ENCODE results near the gene PTGDS.

The PTGDS gene

DNA sequence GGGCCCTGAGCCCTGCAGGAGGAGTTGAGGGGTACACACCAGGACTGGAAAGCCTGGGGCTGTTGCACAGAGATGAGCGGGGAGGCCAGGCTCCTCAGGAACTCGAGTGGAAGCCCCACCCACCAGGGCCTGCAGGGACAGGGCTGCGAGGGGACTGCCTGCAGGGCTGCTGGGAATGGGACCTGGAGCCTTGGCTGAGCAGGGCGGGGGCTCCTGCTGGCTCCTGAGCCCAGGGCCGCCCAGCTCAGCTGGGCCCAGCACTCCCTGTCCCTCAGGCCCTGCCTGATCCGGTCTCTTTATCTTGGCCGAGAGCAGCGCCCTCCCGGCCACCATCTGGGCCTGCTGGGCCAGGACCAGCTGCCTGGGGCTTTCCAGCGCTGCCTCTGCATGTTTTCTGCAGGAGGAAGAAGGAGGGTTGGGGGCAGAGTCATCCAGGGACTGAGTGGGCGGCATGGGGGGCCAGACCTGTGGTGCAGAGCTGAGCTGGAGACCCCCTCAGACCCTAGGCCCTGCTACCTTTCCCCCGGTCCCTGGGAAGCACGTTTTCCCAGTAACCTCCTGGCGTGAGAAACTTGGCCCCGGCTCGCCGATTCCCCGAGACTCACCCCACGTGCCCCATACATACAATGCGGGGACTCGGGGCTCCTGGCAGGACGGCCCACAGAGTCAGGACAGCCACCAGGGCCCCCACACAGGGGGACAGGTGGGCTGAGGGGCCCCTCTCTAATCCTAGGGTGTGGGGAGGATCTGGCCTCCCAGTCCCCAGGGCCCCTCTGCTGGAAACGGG, 15.8 kb upstream of the PTGDS start:
- H3K4me3 ChIP-seq (ENCODE audit: low read depth, low read length) = no peak overlapping the region
- TF ChIP-seq, protein P1, sequence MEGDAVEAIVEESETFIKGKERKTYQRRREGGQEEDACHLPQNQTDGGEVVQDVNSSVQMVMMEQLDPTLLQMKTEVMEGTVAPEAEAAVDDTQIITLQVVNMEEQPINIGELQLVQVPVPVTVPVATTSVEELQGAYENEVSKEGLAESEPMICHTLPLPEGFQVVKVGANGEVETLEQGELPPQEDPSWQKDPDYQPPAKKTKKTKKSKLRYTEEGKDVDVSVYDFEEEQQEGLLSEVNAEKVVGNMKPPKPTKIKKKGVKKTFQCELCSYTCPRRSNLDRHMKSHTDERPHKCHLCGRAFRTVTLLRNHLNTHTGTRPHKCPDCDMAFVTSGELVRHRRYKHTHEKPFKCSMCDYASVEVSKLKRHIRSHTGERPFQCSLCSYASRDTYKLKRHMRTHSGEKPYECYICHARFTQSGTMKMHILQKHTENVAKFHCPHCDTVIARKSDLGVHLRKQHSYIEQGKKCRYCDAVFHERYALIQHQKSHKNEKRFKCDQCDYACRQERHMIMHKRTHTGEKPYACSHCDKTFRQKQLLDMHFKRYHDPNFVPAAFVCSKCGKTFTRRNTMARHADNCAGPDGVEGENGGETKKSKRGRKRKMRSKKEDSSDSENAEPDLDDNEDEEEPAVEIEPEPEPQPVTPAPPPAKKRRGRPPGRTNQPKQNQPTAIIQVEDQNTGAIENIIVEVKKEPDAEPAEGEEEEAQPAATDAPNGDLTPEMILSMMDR (IDR thresholded peaks at IDR 0.05; ENCODE audit: low read depth, low read length) = no peak

DNA sequence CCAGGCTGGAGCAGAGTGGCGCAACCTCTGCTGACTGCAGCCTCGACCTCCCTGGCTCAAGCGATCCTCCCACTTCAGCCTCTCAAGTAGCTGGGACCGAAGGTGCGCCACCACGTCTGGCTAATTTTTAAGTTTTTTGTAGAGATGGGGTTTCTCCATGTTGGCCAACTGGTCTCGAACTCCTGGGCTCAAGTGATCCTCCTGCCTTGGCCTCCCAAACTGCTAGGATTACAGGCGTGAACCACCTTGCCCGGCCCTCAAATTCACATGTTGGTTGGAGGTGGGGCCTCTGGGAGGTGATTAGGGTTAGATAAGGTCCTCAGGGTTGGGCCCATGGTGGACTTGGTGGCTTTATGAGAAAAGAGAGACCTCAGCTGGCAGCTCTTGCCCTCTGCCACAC, 15.1 kb upstream of the PTGDS start:
- H3K4me3 ChIP-seq (ENCODE audit: low read depth, low read length) = no peak overlapping the region
- TF ChIP-seq, protein P1 (IDR thresholded peaks at IDR 0.05; ENCODE audit: low read depth, low read length) = no peak

DNA sequence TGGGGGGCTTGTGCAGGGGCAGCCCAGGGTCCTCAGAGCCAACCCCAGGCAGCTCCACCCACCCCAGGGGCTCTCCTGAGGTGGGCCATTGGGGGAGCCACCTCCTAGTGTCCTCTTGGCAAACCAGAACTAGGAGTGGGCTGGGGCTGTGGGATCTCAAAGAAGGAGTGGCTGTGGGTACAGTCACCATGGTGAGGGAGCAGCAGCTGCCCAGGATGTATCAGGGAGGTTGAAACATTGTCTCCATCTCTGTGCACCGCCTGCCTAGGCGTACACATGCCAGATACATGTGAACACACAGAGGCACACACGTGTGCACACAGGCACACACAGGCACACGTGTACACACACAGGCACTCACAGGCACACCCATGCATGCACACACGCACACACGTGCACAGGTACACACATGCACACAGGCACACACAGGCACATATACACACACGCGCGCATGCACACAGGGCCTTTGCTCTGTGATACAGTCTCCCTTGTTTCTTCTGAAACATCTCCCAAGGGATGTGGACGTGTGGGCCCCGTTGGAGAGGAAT, 14.5 kb upstream of the PTGDS start:
- H3K4me3 ChIP-seq (ENCODE audit: low read depth, low read length) = no peak overlapping the region
- TF ChIP-seq, protein P1 (IDR thresholded peaks at IDR 0.05; ENCODE audit: low read depth, low read length) = no peak

DNA sequence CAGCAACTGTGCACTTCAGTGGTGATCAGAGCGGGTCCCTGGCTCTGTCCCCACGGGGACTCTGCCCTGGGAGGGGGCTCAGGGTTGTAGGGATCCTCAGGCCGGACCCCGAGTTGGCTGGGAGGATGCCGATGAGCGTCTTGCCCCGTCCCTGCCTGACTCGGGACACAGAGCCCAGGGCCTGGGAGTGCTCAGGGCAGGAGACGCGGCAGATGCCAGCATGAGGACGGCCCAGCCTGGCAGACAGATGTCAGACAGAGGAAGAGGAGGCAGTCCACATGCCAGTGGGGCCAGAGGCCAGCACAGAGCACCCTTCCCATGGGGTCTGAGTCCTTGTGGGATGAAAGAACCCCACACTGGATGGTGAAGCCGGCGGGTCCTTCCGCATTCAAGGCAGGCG, 14.0 kb upstream of the PTGDS start:
- no peak overlapping the region for H3K4me3 ChIP-seq (ENCODE audit: low read depth, low read length)
- TF ChIP-seq, protein P1 (IDR thresholded peaks at IDR 0.05; ENCODE audit: low read depth, low read length) = no peak

DNA sequence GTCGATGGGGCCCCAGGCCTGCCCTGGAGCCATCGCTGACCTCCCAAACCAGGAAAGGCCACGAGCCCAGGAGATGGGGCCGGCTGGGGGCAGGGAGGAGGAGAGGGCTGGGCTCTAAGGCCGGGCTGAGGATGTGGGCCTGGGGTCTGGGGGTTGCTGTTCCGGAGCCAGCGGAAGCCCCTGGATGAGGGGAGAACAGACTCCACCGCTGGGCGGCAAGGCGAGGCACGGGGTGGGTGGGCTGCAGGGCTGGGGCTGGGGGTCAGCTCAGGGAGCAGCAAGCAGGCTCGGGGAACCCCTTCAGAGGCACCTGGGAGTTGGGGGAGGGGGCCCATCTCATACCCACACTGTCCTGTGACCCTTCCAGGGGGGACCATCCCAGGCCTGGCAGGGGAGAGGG, 13.6 kb upstream of the PTGDS start:
- TF ChIP-seq, protein P1 (IDR thresholded peaks at IDR 0.05; ENCODE audit: low read depth, low read length) = no peak
- no peak overlapping the region for H3K4me3 ChIP-seq (ENCODE audit: low read depth, low read length)

DNA sequence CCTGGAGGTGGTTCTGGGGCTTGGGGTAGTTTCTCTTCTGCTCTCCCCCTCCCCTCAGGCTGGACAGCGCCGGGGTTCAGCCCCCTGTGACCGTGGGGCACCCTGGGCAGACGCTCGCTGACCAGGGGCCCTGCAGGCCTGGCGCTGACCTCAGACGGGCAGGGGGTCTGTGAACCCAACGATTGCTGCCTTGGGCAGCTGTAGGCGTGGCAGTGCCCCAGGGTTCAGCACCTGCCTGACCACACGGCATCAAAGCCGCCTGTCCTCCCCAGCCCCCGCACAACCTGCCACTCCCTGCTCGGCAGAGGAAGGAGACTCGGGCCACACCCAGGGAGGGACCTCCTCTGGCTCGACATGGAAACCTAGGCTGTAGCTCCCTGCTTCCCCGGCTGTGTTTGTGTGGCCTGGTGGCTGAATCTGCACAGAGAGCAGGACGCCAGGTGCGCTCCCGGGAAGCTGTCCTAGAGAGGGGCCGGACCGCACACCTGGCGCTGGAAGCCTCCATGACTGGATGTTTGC, 13.1 kb upstream of the PTGDS start:
- TF ChIP-seq, protein P1 (IDR thresholded peaks at IDR 0.05; ENCODE audit: low read depth, low read length) = no peak
- no peak overlapping the region for H3K4me3 ChIP-seq (ENCODE audit: low read depth, low read length)

DNA sequence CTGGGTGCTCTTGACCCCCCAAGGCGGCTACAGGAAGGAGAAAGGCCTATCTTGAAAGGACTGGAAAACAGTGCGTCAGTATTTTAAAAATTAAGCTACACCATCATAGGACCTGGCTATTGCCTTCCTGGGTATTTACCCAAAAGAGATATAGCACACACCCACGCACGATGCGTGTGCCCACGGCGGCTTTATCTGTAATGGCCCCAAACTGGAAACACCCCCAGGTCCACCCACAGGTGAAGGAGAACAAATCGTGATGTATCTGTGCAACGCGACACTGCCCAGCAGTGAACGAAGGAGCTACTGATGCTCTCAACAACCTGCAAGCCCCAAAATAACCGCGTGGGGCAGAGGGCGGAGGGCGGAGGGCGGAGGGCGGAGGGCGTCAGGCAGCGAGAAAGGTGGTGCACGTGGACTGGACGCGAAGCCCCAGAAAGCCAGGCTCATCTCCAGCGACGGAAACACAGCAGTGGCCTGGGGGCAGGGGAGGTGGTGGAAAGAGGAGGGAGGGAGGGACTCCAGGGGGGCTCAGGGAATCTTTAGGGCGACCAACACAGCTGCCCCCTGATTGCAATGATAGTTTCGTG, 12.4 kb upstream of the PTGDS start:
- TF ChIP-seq, protein P1 (IDR thresholded peaks at IDR 0.05; ENCODE audit: low read depth, low read length) = no peak
- no peak overlapping the region for H3K4me3 ChIP-seq (ENCODE audit: low read depth, low read length)

All from WI38 (cell line).